ENCODE data around the gene CA12.
"Not testable (repeated sequence)": the region's sequence is repeated elsewhere in the genome, so short reads cannot be mapped to it uniquely, and the experiment has no call there.

Gene CA12

GRCh38 chr15:63381301-63382204 lies at the start of gene CA12:
TSS of gene CA12 (minus strand) at chr15:63381846. CDS start at chr15:63381720, 126 bp downstream.
- DNase-seq: peak in 1 of 2 experiments; percentile 26

GRCh38 chr15:63430766-63431451 lies 49.3 kb upstream of the CA12 start:
- no peak for DNase-seq

DNA sequence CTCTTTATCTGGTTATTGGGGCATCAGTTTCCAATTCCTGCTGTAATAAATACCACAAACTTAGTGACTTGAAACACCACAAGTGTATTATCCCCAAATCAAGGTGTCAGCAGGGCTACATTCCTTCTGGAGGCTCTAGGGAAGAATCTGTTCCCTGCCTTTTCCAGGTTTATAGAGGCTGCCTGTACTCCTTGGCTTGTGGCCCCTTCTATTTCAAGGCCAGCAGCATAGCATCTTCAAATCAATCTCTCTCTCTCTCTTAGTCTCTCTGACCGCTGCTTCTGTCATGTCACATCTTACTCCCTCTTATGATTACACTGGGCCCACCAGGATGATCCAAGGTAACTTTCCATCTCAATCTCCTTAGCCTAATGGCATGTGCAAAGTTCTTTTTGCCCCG lies 44.9 kb upstream of the CA12 start:
- no peak for DNase-seq

- no peak for DNase-seq
These were observed 43.9 kb upstream of the CA12 start for GRCh38 chr15:63425426-63425985.

DNA sequence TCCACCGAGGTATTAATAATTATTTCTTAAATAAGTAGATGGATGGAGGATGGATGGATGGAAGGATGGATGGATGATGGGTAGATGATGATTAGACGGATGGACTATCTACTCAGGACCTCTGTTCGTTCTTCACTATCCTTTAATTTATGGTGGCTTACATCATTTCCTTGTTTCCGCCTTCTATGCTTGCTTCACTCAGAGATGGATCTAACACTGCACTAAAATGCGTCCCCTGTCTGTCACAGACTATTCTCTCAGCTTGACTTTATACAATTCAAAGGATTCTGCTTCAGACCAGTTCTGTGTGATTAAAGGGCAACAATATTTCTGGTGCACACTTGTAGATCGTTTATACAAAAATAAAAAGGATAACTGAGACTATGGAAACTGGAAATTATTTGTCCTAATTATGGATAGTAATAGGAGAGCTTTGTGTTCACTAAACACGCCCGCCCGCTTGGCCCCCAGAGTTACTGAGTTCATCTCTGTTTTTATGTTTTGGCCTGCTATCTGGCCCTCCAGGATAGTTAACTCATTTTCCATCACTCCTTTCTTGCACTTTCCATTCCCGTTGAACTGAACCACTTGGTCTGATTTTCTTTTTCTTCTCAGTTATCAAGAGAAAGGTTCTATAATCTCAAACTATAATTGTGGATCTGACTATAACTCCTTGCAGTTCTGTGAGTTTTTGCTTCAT lies 41.4 kb upstream of the CA12 start:
- DNase-seq: no peak

- DNase-seq: no peak
These were observed 39.8 kb upstream of the CA12 start for GRCh38 chr15:63421433-63421832.

DNA sequence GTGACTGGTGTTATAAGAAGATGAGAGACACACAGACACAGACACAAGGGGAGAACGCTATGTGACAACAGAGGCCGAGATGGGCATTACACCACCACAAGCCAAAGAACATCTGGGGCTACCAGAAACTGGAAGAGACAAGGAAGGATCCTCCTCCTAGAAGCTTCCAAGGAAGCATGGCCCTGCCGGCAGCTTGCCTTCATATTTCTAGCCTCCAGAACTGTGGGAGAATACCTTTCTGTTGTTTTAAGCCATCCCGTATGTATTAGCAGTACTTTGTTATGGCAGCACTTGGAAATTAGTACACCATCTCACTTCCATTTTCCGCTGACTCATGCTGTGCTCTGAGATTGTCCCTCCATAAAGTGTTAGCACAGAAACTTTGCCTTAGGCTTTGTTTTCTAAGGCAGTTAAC lies 38.7 kb upstream of the CA12 start:
- no peak for DNase-seq

- DNase-seq: no peak
These were observed 37.2 kb upstream of the CA12 start for GRCh38 chr15:63418811-63419210.

GRCh38 chr15:63417721-63418120 lies 36.1 kb upstream of the CA12 start:
- no peak for DNase-seq

GRCh38 chr15:63417274-63417673 lies 35.6 kb upstream of the CA12 start:
- not testable (repeated sequence) for DNase-seq

- no peak for DNase-seq
These were observed 33.0 kb upstream of the CA12 start for GRCh38 chr15:63414474-63415120.

- no peak for DNase-seq
These were observed 30.9 kb upstream of the CA12 start for GRCh38 chr15:63412551-63412950.

DNA sequence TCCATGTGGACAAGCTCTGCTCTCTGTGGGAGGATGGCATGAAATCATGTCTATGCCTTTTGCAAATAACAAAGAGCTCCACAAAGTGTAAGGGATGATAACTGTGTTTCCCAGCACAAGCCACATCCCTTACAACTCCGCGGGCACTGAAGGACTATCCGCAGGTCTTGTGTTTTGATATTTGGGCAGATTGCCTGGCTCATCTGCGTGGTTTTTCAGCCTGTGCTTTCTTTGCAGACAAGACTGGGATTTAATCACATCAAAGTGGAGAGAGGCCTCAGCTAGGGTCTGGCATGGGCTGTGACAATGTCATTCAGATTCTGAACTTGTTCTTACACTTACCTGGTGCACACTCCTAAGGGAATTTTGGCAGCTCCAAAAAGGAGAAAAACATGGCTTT lies 30.2 kb upstream of the CA12 start:
- no peak for DNase-seq

DNA sequence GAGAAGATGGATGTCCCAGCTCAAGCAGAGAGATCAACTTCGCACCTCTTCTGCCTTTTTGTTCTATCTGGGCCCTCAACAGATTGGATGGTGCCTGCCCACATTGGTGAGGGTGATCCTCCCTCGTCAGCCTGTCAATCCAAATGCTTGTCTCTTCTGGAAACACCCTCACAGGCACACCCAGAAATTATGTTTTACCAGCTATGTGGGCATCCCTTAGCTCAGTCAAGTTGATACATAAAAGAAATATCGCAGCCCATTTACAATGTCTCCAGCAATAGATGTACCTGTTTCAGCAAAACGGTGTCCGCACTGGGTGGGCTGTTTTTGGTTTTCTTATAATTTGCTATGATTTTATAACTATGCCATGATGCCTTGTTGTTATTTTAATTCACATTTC lies 27.5 kb upstream of the CA12 start:
- DNase-seq: no peak

DNA sequence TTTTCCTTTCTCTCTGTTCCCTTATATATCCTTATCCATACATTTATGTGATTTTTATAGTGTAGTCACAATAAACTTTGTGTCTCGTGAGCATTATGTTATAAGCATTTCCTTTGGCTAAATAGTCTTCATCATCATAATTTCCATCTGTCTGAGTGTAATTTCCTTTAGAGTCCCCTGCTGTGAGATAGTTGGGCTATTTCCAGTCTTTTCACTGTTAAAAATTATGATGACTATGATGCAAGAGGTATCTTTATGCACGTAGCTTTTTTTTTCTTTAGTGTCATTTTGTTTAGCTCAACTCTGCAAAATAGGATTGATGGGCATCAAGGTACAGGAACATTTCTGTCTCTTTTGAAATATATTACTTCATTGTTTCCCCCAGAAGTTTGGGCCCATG lies 26.9 kb upstream of the CA12 start:
- no peak for DNase-seq

GRCh38 chr15:63407612-63408011 lies 26.0 kb upstream of the CA12 start:
- DNase-seq: peak; percentile 28 to 52

DNA sequence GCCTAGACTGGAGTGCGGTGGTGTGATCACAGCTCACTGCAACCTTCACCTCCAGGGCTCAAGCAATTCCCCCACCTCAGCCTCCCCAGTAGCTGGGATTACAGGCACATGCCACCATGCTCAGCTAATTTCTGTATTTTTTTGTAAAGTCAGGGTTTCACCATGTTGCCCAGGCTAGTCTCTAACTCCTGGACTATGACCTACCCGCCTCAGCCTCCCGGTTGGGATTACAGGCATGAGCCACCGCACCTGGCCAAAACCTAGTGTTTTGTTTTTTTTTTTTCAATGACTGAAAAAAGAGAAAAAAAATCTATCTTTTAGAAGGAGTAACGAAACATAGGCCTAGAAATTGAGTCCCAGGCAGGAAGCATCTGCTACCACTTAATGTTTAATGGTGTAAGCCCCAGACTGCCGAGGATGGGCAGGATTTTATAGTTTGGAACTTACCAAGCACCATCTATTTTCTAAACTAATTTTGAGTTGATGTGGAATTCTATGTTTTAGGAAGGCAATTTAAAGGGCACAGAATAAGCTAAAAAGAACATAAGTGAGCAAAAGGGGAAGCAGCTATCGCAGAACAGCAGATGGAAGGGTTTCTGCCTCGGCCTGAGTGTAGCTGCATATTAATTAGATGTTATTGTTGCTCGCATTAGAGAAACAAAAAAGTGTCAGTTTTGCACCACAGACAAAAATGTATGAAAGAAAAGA lies 24.2 kb upstream of the CA12 start:
- DNase-seq: no peak

- DNase-seq: no peak
These were observed 23.5 kb upstream of the CA12 start for GRCh38 chr15:63405159-63405558.

GRCh38 chr15:63403254-63403945 lies 21.8 kb upstream of the CA12 start:
- no peak for DNase-seq

DNA sequence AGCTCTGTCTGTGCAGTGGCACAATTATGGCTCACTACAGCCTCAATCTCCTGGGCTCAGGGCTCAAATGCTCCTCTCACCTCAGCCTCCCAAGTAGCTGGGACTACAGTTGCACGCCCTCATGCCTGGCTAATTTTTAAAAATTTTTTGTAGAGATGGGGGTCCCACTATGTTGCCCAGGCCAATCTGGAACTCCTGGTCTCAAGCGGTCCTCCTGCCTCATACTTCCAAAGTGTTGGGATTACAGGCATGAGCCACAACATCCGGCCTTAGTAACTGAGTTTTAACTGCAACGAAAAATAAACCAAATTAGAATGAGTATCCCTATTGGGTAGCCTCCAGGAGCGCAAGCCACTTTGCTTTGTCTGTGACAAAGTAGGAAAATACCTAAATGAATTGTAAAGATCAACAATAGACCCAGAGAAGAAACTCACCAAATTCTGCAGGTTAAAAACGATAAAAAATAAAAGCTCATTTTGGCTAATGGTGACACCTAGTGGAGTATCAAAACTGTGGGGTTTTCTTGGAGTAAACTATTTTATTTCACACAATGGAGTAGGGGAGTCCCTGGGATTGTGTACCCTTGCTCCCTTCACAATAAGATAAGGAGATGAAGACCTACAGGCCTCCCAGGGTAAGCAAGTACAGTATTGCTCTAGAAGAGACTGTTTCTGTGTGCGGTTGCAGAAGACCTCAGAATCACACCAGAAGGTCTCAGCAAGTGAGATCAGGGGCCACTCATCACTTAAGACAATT lies 21.0 kb upstream of the CA12 start:
- DNase-seq: peak; percentile 28 to 61

Data from NCI-H2081 (cell line).